Retinal pigment epithelial cell (primary cell): ENCODE data around the gene CETN3.

Experiments
- DNase-seq: peaks from one replicate; pipeline ENCODE4 v3.0.0-alpha.2; 2010; ENCODE audit warnings: low read depth
- H3K4me3 ChIP-seq: 2 replicates; pipeline ENCODE4 v1.5.1; 2011; ENCODE audit warnings: mild to moderate bottlenecking, low read length, control low read depth, moderate library complexity
- CTCF ChIP-seq: conservative IDR thresholded peaks from 2 replicates; pipeline ENCODE4 v1.5.1; 2011; ENCODE audit warnings: low read depth, low read length, control low read depth, inconsistent platforms

The CETN3 gene

GRCh38 chr5:90409318-90410177 lies at the start of gene CETN3:
Gene CETN3 (minus strand): TSS chr5:90409756. CDS start chr5:90409661, 95 bp downstream.
- peak; percentile 85 for DNase-seq
- no peak for TF ChIP-seq CTCF
- H3K4me3 ChIP-seq = peak within 1 kb of the TSS; percentile 89

- TF ChIP-seq CTCF = no peak
Measured at GRCh38 chr5:90446961-90447360, 37.4 kb upstream of the CETN3 start.

GRCh38 chr5:90440644-90441043 lies 31.1 kb upstream of the CETN3 start:
- no peak overlapping the region for H3K4me3 ChIP-seq
- no peak for TF ChIP-seq CTCF
- no peak for DNase-seq

More at GRCh38 chr5:90446961-90447360, 37.4 kb upstream of the CETN3 start:
- no peak overlapping the region for H3K4me3 ChIP-seq
- DNase-seq = no peak

- TF ChIP-seq CTCF = no peak
- no peak for DNase-seq
- no peak overlapping the region for H3K4me3 ChIP-seq
Measured at GRCh38 chr5:90438100-90438499, 28.5 kb upstream of the CETN3 start.

GRCh38 chr5:90437663-90438062 lies 28.1 kb upstream of the CETN3 start:
- DNase-seq = no peak
- H3K4me3 ChIP-seq = no peak overlapping the region
- no peak for TF ChIP-seq CTCF

GRCh38 chr5:90434116-90434714 lies 24.7 kb upstream of the CETN3 start:
- no peak for DNase-seq
- H3K4me3 ChIP-seq = no peak overlapping the region
- peak; percentile 71 for TF ChIP-seq CTCF

GRCh38 chr5:90424245-90424644 lies 14.7 kb upstream of the CETN3 start:
- DNase-seq = no peak
- TF ChIP-seq CTCF = no peak
- H3K4me3 ChIP-seq = no peak overlapping the region
